Measurements from ENCODE around the gene OR10H5.

- no peak for TF ChIP-seq SUZ12 (IDR thresholded peaks at IDR 0.05; ENCODE audit: extremely low read depth, insufficient read depth, insufficient read length)
- no peak for TF ChIP-seq ZNF274 (IDR thresholded peaks at IDR 0.05; ENCODE audit: low read depth, low read length)
- TF ChIP-seq YY1 (IDR thresholded peaks at IDR 0.05; ENCODE audit: insufficient read depth, insufficient read length), result no peak
These were observed 12.2 kb upstream of the OR10H5 start for GRCh38 chr19:15775249-15775648.
